NCI-H1092 treated with DMSO at 0.1 percent for 48 hours (cell line): ENCODE results near the gene MYRF.

Source experiments
- DNase-seq: peaks from one replicate; lab custom pipeline; 2025; lab: John Stamatoyannopoulos, UW

Gene MYRF

DNA sequence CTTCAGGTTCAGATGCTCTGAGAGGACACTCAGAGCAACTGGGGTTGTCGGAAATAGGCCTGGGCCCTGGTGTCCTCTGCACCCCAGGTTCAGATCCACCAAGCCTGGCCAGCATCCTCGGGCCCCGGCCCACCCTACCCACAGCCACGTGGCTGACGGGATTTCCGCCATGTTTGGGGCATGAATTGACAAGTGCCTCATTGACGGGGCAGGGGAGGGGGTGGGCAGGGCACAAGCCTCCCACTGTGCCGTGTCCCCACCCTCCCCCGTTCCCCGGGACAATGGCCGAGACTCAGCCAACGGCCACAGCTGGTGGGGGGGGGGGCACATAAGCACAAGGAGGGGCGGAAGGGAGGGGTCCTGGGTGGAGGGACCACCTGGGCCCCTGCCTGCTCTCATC, 8.5 kb downstream of the MYRF start:
- DNase-seq = no peak

DNA sequence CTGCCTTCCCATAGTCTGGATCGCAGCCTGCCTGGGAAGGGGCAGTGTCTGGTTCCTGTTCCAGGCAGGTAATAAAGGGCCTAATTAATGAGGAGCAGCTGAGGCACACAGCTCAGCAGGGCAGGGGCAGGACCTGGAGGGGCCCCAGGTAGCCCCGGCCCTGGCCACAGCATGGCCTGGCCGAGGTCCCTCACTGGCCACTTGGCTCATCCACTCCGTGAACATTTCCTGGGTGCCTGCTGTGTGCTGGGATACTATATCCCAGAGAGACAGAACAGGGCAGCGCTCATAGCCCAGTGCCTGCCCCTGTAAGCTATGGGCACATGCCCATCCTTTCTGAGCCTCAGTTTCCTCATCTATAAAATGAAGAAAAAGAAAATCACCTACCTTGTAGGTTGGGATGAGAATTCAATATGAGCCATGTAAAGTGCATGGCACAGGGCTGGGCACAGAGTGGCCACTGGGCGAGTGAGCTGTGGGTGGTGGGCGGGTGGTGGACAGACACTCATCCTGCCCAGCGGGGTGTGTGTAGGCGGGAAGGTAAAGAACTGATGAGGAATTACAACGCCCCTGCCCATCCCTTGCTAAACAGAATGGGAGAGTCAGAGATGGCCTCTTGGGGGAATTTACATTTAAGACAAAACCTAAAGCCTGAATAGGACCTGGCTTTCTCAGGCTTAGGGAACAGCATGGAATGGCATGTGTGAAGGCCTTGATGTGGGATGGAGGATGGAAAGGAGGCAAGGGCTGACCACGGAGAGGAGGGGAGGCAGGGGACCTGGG, 9.2 kb downstream of the MYRF start:
- DNase-seq = no peak

GRCh38 chr11:61762223-61762615, 9.8 kb downstream of the MYRF start:
- no peak for DNase-seq

- DNase-seq = no peak
Measured at GRCh38 chr11:61762798-61763197, 10.4 kb downstream of the MYRF start.

- DNase-seq = no peak
Measured at GRCh38 chr11:61763930-61764605, 11.6 kb downstream of the MYRF start.

DNA sequence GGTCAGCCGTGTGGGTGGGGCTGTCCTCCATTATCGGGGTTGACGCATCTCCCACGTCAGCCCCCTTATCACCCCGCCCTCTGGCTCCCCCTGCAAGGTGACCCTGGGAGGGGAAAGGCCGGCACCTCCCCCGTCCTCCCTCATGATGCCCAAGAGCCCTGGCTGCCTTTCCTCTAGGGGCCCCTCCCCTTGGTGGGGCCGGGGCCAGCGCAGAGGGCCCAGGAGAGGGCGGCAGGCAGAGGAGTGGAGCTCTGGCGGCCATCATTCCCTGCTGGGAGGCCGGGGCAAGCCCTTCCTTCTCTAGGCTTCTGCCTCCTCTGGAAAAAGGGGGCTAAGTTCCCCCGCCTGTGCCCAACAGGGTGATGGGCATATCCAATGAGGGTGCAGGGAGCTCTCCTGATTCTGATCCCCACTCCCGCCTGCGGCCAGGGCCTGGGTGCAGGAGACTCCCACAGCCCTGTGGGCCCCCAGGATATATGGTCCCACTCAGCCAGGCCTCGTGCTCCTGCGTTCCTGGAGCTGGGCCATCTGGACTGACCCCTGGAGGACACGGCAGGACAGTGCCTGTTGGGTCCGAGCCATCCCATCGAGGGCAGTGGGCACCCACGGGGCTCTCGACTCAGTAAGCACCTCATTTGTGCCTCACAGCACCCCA, 12.3 kb downstream of the MYRF start:
- DNase-seq = no peak

DNA sequence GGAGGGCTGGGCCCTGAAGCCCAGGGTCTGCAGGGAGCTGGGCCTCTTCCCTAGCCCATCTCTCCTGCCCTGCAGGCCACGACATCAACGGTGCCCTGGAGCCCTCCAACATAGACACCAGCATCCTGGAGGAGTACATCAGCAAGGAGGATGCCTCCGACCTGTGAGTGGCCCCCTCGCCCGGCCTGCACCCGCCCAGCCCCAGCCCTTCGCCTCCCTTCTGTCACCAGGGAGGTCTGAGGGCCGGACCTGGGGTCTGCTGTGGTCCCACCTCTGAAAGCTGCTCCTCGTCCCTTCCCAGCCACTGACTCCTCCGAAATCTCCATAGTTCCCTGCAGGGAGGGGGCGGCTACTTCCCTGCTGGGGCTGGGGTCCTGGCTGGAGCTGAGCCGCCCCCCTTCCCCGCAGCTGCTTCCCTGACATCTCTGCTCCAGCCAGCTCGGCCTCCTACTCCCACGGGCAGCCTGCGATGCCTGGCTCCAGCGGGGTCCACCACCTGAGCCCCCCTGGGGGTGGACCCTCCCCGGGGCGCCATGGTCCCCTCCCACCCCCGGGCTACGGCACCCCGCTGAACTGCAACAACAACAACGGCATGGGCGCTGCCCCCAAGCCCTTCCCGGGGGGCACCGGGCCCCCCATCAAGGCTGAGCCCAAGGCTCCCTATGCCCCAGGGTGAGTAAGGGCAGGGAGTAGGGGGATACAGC, 13.3 kb downstream of the MYRF start:
- no peak for DNase-seq

GRCh38 chr11:61766353-61766841, 14.0 kb downstream of the MYRF start:
- DNase-seq = no peak

DNA sequence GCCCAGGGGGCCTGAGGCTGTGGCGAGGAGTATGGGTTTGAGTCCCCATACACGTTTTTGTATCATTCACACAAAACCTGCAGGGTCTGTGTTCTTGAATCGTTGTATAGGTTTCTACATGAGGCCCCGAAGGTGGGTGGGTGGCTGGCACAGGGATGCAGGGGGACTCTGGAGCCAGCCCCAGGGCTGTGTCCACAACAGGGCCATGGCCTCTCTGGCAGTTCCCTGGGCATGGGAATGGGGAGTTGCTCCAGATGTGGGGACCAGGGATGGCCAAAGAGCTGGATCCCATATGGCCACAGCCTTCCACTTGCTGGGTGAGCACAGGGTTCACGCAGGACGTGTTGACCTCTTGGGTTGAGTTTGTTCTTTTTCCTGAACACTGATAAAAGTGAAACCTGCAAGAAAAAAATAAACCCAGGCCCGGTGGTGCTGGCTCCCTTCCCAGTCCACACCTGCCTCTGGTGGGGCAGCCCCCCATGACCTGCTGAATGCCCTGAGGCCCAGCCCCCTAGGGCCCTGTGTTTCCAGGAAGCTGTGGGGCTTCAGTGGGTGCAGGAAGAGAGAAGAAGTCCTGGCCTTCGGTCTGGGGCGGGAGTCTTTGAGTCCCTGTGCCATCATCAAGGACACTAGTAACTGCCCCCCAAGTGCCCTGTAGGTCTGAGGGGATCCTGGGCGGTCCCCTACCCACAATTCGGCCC, 16.1 kb downstream of the MYRF start:
- DNase-seq = no peak

- no peak for DNase-seq
Measured at GRCh38 chr11:61769169-61769920, 16.9 kb downstream of the MYRF start.

DNA sequence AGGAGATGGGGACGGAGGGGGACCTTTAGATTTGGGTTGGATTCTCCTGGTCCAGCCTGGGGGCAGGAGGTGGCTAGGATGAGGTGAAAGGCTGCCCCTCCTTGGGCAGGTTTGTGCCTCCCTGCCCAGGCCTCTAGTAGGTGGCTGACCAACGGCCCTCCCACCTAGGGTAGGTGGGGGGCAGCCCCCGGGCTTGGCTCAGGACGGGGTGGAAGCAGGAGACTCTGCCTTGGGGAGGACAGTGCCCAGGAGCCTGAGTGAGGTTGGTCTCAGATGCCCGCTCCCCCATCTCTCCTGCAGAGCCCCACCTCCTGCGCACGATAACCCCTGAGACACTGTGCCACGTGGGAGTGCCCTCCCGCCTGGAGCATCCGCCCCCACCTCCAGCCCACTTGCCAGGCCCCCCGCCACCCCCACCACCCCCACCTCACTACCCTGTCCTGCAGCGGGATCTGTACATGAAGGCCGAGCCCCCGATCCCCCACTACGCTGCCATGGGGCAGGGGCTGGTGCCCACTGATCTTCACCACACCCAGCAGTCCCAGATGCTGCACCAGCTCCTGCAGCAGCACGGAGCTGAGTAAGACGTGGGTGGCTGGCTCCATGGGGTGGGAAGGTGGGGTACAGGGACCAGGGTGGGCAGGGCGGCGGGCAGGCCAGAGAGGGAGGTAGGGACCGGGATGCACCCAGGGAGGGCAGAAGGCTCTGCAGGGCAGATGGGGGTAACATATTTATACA, 17.7 kb downstream of the MYRF start:
- DNase-seq = no peak

GRCh38 chr11:61771195-61771894, 18.9 kb downstream of the MYRF start:
- DNase-seq = no peak

DNA sequence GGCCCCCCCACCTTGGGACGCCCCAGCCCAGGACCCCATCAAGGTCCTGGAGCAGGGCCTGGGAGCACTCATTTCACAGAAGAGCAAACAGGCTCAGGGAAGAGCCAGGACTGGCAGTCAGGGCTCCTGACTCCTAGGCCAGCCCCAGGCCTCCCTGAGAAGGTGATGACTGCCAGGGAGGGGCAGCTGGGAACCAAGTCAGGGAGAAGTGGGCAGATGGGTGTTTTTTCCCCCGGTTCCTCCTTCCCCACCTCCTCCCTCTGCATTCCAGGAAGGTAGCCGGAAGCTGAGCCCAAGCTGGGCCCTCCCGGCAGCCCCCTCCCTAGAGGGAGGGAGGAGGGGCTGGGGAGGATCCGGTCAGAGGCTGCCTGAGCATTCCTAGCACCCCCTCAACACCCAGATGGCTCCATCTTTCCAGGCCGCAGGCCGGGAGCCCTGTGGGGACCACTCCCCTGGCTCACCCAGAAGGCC, 19.6 kb downstream of the MYRF start:
- no peak for DNase-seq

GRCh38 chr11:61773356-61773755, 20.9 kb downstream of the MYRF start:
- DNase-seq = no peak

DNA sequence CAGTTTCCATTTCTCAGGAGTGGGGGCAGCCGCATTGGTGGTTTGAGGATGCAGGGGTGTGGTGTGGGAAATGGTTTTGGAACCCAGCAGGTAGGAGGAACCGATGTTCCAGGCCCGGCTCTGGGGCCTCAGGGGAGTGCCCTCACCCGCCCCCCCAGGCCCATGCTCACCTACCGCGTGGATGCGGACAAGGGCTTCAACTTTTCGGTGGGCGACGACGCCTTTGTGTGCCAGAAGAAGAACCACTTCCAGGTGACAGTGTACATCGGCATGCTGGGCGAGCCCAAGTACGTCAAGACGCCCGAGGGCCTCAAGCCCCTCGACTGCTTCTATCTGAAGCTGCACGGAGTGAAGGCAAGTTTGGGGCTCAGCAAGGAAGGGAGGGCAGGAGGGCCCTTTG, 21.4 kb downstream of the MYRF start:
- DNase-seq = no peak

- DNase-seq = no peak
Measured at GRCh38 chr11:61774411-61774810, 22.0 kb downstream of the MYRF start.

DNA sequence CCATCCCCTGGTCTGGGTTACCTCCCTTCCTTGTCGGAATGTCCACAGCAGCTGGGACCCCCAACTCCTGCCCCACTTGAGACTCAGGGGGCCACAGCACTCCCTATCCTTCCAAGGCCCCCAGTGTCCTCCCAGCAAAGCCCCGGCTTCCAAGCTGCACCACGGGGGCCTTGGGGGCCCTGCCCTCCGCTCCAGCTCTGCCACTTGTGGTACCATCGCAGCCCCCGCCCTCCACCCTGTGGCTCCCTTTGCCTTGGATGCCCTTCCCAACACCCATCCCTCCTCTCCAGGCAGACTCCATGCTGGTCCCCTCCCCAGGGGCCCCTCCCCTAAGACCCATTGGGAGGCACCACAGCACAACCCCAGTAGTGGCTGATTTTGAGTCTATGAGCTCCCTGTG, 22.7 kb downstream of the MYRF start:
- no peak for DNase-seq

- DNase-seq = no peak
Measured at GRCh38 chr11:61775606-61776554, 23.4 kb downstream of the MYRF start.
